Measurements from ENCODE around the gene SGCD. TPM values are rescaled to one million over a fixed set of nuclear protein-coding genes. Genes with fewer than 3 reads are reported as not detected.

The SGCD gene
- total and polyA plus RNA-seq, 9 of the 15 experiments (the other 6 are each of a cell fraction or from before 2014, with no cell fraction given) = not detected

- no peak for TF ChIP-seq POU5F1 (IDR thresholded peaks at IDR 0.05; ENCODE audit: borderline replicate concordance, low read depth, low read length, partially characterized antibody)
- no peak for TF ChIP-seq CEBPG (CRISPR knock-in tag; IDR thresholded peaks at IDR 0.05)
- TF ChIP-seq CEBPG (tag; conservative IDR thresholded peaks at IDR 0.05 in 1 of 2, IDR thresholded peaks at IDR 0.05 in 1 of 2) = peak; percentile 33 to 37; a peak in 2 of 4 replicates
- peak; percentile 81 for TF ChIP-seq ZSCAN32 (CRISPR knock-in tag; IDR thresholded peaks at IDR 0.05)
- TF ChIP-seq CC2D1A (IDR thresholded peaks at IDR 0.05) = no peak
- TF ChIP-seq ATF4 (CRISPR knock-in tag; IDR thresholded peaks at IDR 0.05) = peak; percentile 91
- TF ChIP-seq HNRNPH1 (optimal IDR thresholded peaks at IDR 0.05; ENCODE audit: low read depth, low read length) = no peak
These were observed 152.9 kb downstream of the SGCD start (continued) for GRCh38 chr5:156479849-156480248.

- Histone ChIP-seq H3K4me2 (ENCODE audit: insufficient read depth, low read length) (no peak overlapping the region), H2AFZ (ENCODE audit: low read depth, low read length) (no peak overlapping the region), H3K79me2 (ENCODE audit: control insufficient read depth, insufficient read depth, low read length) (no peaks in the 10 kb centered on the region), H3K9me1 (ENCODE audit: control insufficient read depth, insufficient read depth, low read length) (no peaks in the 10 kb centered on the region), H3K27ac (ENCODE audit: extremely low read depth, low read depth, low read length) (no peak overlapping the region), H3K27me3 (ENCODE audit: control insufficient read depth in 2 of 2, insufficient read depth in 2 of 2, low read length in 2 of 2) (no peaks in the 10 kb centered on the region), H3K36me3 (ENCODE audit: control insufficient read depth, insufficient read depth, low read length) (no peaks in the 10 kb centered on the region), H4K20me1 (replicated peaks; ENCODE audit: control insufficient read depth, insufficient read depth, low read length) (no peaks in the 10 kb centered on the region), H3K4me3 (no peak overlapping the region), H3K4me1 (replicated peaks in 1 of 2; ENCODE audit: control insufficient read depth in 2 of 2, insufficient read depth in 2 of 2, low read length in 2 of 2) (no peaks in the 10 kb centered on the region), H3K9me3 (replicated peaks; ENCODE audit: control insufficient read depth, insufficient read depth, low read depth, low read length) (no peaks in the 10 kb centered on the region; the same call in 1 of the 2 replicates), H3K9ac (ENCODE audit: insufficient read depth in 1 of 2, low read depth in 2 of 2, low read length in 2 of 2) (no peak overlapping the region)
- no peak for DNase-seq (ENCODE audit: extremely low read depth in 1 of 4, low spot score in 3 of 4)
- no TSS peak for BruUV-seq (replicated peaks)
- TF ChIP-seq CBFA2T3 (IDR thresholded peaks at IDR 0.05) (no peak), ZBTB49 (CRISPR knock-in tag; IDR thresholded peaks at IDR 0.05; ENCODE audit: borderline replicate concordance) (no peak), MYBL2 (IDR thresholded peaks at IDR 0.05; ENCODE audit: low read depth) (no peak), MYBL2 (CRISPR knock-in tag; IDR thresholded peaks at IDR 0.05; ENCODE audit: borderline replicate concordance) (no peak), ZNF146 (CRISPR knock-in tag; IDR thresholded peaks at IDR 0.05; ENCODE audit: unreplicated experiment) (no peak), E2F5 (CRISPR knock-in tag; IDR thresholded peaks at IDR 0.05) (no peak), DIDO1 (tag; IDR thresholded peaks at IDR 0.05; ENCODE audit: low read depth) (no peak), ZNF253 (CRISPR knock-in tag; conservative IDR thresholded peaks at IDR 0.05) (no peak), TAF9B (IDR thresholded peaks at IDR 0.05; ENCODE audit: partially characterized antibody) (no peak), COPS2 (conservative IDR thresholded peaks at IDR 0.05) (no peak), CBFB (CRISPR knock-in tag; IDR thresholded peaks at IDR 0.05) (no peak), RBFOX2 (IDR thresholded peaks at IDR 0.05; ENCODE audit: low read depth, low read length) (no peak), MEF2A (IDR thresholded peaks at IDR 0.05; ENCODE audit: control insufficient read depth, low read depth, low read length) (no peak)
- in situ Hi-C loops (cut with MboI) (no loop called here), intact Hi-C loops (cut with micrococcal nuclease) (no loop called here)
- no peak for ATAC-seq
- POLR2A ChIA-PET = no interaction called here
- WGBS (ENCODE audit: insufficient coverage, low coverage, missing lambda C conversion rate) = 3% methylated on average over 4 of the region's 4 CpGs
- CTCF ChIA-PET (ENCODE audit: low intra/inter-chr PET ratio) = no interaction called here
- no peak for FAIRE-seq
These were observed 154.8 kb downstream of the SGCD start for GRCh38 chr5:156481741-156482140.
